Uterus (tissue), 4 donors: ENCODE data around the gene AATF. TPM values are rescaled to one million over a fixed set of nuclear protein-coding genes. Genes with fewer than 3 reads are reported as not detected.

Experiments used
- DNase-seq, 2 donors: peaks; one replicate each; pipeline ENCODE4 v3.0.0-alpha.2; 2019 to 2020
- H3K27ac ChIP-seq, 2 donors: fragments of 200-600 bp; sonication (generic); 1 replicate in 1 of 2; 2 replicates in 1 of 2; pipeline ENCODE4 v1.5.1; 2016 to 2018
- H3K27me3 ChIP-seq, 2 donors: fragments of 200-600 bp; sonication (generic); one replicate each; pipeline ENCODE4 v1.5.1; 2018 to 2019; ENCODE audit warnings: control low read depth in 1 of 2
- H3K36me3 ChIP-seq, 2 donors: fragments of 200-600 bp; sonication (generic); one replicate each; pipeline ENCODE4 v1.5.1; 2019; ENCODE audit warnings: control low read depth in 1 of 2
- H3K4me1 ChIP-seq, 2 donors: fragments of 200-600 bp; sonication (generic); one replicate each; pipeline ENCODE4 v1.5.1; 2018 to 2019; ENCODE audit warnings: control low read depth in 1 of 2
- H3K4me3 ChIP-seq, 2 donors: fragments of 200-600 bp; sonication (generic); 1 replicate in 1 of 2; 2 replicates in 1 of 2; pipeline ENCODE4 v1.5.1; 2018 to 2019; ENCODE audit warnings: mild to moderate bottlenecking in 1 of 2
- H3K9me3 ChIP-seq, 2 donors: fragments of 200-600 bp; sonication (generic); one replicate each; pipeline ENCODE4 v1.5.1; 2019; ENCODE audit warnings: control low read depth in 1 of 2
- CTCF ChIP-seq, 4 experiments: fragments of 200-600 bp in 2 of 4; fragments of 450-650 bp in 2 of 4; sonication (generic) in 2 of 4; IDR thresholded peaks; one replicate each; pipeline ENCODE4 v1.5.1; 2016 to 2019; ENCODE audit warnings: antibody characterized with exemption in 4 of 4, mild to moderate bottlenecking in 2 of 4, moderate library complexity in 1 of 4
- POLR2A ChIP-seq, 2 donors: fragments of 450-650 bp; IDR thresholded peaks; one replicate each; pipeline ENCODE4 v1.6.1; 2016; ENCODE audit warnings: antibody characterized with exemption in 2 of 2, mild to moderate bottlenecking in 1 of 2, moderate library complexity in 1 of 2
- intact Hi-C: fragments of 100-400 bp; cut with DNase I; formaldehyde crosslinking; loops from one replicate; pipeline ENCODE4 v1.15.1; 2023; ENCODE audit warnings: low total_unique reads
- total RNA-seq, 4 donors: library from RNA; depleted of rRNA in 3 of 4; stranded (reverse); fragments of >200 nt in 3 of 4; gene quantifications; one replicate each; pipeline versions ENCODE4 v1.1.0 to v1.2.4, GENCODE V29; 2014 to 2023
- donor health status: DM: yes; HTN: yes; CAD: no.

The AATF gene
- total RNA-seq, 4 donors from 2014 or later = 10.0 to 48.2 (median 30.3) TPM

- Histone ChIP-seq H3K4me3 (no peak overlapping the region), H3K4me1 (peaks cover 0 to 19% of the 10 kb centered on the region in 2 donors), H3K27me3 (peaks cover 82 to 95% of the 10 kb centered on the region in 2 donors), H3K36me3 (no peaks in the 10 kb centered on the region), H3K9me3 (no peaks in the 10 kb centered on the region), H3K27ac (no peak overlapping the region)
- DNase-seq = no peak
- TF ChIP-seq POLR2A (IDR thresholded peaks at IDR 0.05) = no peak
- no peak for TF ChIP-seq CTCF (IDR thresholded peaks at IDR 0.05)
- intact Hi-C loops = no loop called here
Measured at GRCh38 chr17:36936455-36937000, 12.2 kb upstream of the AATF start.

- Histone ChIP-seq H3K27ac (no peak within 1 kb of the TSS), H3K4me1 (peaks cover 0 to 19% of the 10 kb centered on the region in 2 donors)
- no peak for TF ChIP-seq POLR2A (IDR thresholded peaks at IDR 0.05)
- no peak for TF ChIP-seq CTCF (IDR thresholded peaks at IDR 0.05)
Measured at GRCh38 chr17:36937001-36937958, 11.5 kb upstream of the AATF start, which contains the start of gene LHX1. TSS of gene LHX1 (plus strand) at chr17:36937475. CDS start at chr17:36938198, 723 bp downstream.

GRCh38 chr17:36937959-36938565, 10.7 kb upstream of the AATF start:
- H3K4me1 ChIP-seq = peaks cover 0 to 19% of the 10 kb centered on the region in 2 donors
- no peak overlapping the region for H3K4me3 ChIP-seq
- intact Hi-C loops = no loop called here
- no peaks in the 10 kb centered on the region for H3K36me3 ChIP-seq
- no peaks in the 10 kb centered on the region for H3K9me3 ChIP-seq
- peaks cover 87 to 95% of the 10 kb centered on the region in 2 donors for H3K27me3 ChIP-seq
- H3K27ac ChIP-seq = no peak overlapping the region
- TF ChIP-seq POLR2A (IDR thresholded peaks at IDR 0.05) (no peak), CTCF (IDR thresholded peaks at IDR 0.05) (no peak)
- DNase-seq = no peak

More at GRCh38 chr17:36937001-36937958, 11.5 kb upstream of the AATF start, which contains the start of gene LHX1:
- Histone ChIP-seq H3K9me3 (no peaks in the 10 kb centered on the region), H3K36me3 (no peaks in the 10 kb centered on the region), H3K27me3 (peaks cover 87 to 95% of the 10 kb centered on the region in 2 donors), H3K4me3 (no peak within 1 kb of the TSS)
- intact Hi-C loops = no loop called here
- DNase-seq = no peak

- Histone ChIP-seq H3K9me3 (no peaks in the 10 kb centered on the region), H3K27me3 (peaks cover 86 to 95% of the 10 kb centered on the region in 2 donors), H3K27ac (no peak overlapping the region), H3K4me1 (peaks cover 0 to 19% of the 10 kb centered on the region in 2 donors), H3K4me3 (no peak overlapping the region), H3K36me3 (no peaks in the 10 kb centered on the region)
- intact Hi-C loops = no loop called here
- TF ChIP-seq CTCF (IDR thresholded peaks at IDR 0.05) (no peak), POLR2A (IDR thresholded peaks at IDR 0.05) (no peak)
- no peak for DNase-seq
Measured at GRCh38 chr17:36938566-36939051, 10.1 kb upstream of the AATF start.
